Tibial artery (tissue), 4 donors: Measurements from ENCODE around the gene DUOXA2.

Experiments used
- DNase-seq, 2 donors: peaks; one replicate each; pipeline ENCODE4 v3.0.0-alpha.2; 2019
- H3K27ac ChIP-seq, 2 donors: fragments of 200-600 bp; sonication (generic) in 1 of 2; 1 replicate in 1 of 2; 2 replicates in 1 of 2; pipeline ENCODE4 v1.5.1; 2018 to 2019; ENCODE audit warnings: mild to moderate bottlenecking in 1 of 2
- H3K27me3 ChIP-seq, 2 donors: fragments of 200-600 bp; sonication (generic) in 1 of 2; one replicate each; pipeline versions ENCODE4 v1.5.1 to v1.6.0; 2016 to 2019
- H3K36me3 ChIP-seq, 3 donors: fragments of 200-600 bp; sonication (generic) in 2 of 3; one replicate each; pipeline ENCODE4 v1.5.1; 2016 to 2019; ENCODE audit warnings: mild to moderate bottlenecking in 2 of 3
- H3K4me1 ChIP-seq, 4 donors: fragments of 200-600 bp; sonication (generic) in 2 of 4; 1 replicate in 3 of 4; 2 replicates in 1 of 4; pipeline ENCODE4 v1.5.1; 2016 to 2019
- H3K4me3 ChIP-seq, 2 donors: fragments of 200-600 bp; sonication (generic) in 1 of 2; 1 replicate in 1 of 2; 2 replicates in 1 of 2; pipeline ENCODE4 v1.5.1; 2018 to 2019; ENCODE audit warnings: mild to moderate bottlenecking in 2 of 2
- H3K9me3 ChIP-seq, 3 donors: fragments of 200-600 bp; sonication (generic) in 1 of 3; one replicate each; pipeline ENCODE4 v1.5.1; 2016 to 2019
- intact Hi-C: fragments of 100-400 bp; cut with DNase I; formaldehyde crosslinking; loops from one replicate; pipeline ENCODE4 v1.15.0; 2023; ENCODE audit warnings: low total_unique reads
- TF ChIP-seq, protein P1 (sequence below), 2 experiments: fragments of 200-600 bp in 1 of 2; fragments of 450-650 bp in 1 of 2; IDR thresholded peaks; one replicate each; pipeline ENCODE4 v1.5.1; 2017 to 2019; ENCODE audit warnings: antibody characterized with exemption in 2 of 2, mild to moderate bottlenecking in 1 of 2, moderate library complexity in 1 of 2

Gene DUOXA2

GRCh38 chr15:45165536-45165935 is 51.4 kb downstream of the DUOXA2 start:
- intact Hi-C loops, result loop anchor here (5.0 to 10.0 kb wide), 2 partner anchors 37 to 479 kb away; no protein-coding TSS in a partner anchor

GRCh38 chr15:45166834-45167630 is 52.9 kb downstream of the DUOXA2 start:
- peak overlapping the region; percentile 67 to 75 for H3K4me3 ChIP-seq
- peaks cover 0 to 4% (median 0%) of the 10 kb centered on the region in 3 donors for H3K36me3 ChIP-seq
- peak overlapping the region; percentile 97 for H3K27ac ChIP-seq
- no peaks in the 10 kb centered on the region for H3K9me3 ChIP-seq
- intact Hi-C loops, result loop anchor here (2.0 to 10.0 kb wide), 3 partner anchors 35 to 478 kb away; a partner anchor contains a TSS
- peak; percentile 89 to 92 for DNase-seq
- peaks cover 0 to 26% (median 14%) of the 10 kb centered on the region in 4 donors for H3K4me1 ChIP-seq
- no peaks in the 10 kb centered on the region for H3K27me3 ChIP-seq
- TF ChIP-seq, protein P1, sequence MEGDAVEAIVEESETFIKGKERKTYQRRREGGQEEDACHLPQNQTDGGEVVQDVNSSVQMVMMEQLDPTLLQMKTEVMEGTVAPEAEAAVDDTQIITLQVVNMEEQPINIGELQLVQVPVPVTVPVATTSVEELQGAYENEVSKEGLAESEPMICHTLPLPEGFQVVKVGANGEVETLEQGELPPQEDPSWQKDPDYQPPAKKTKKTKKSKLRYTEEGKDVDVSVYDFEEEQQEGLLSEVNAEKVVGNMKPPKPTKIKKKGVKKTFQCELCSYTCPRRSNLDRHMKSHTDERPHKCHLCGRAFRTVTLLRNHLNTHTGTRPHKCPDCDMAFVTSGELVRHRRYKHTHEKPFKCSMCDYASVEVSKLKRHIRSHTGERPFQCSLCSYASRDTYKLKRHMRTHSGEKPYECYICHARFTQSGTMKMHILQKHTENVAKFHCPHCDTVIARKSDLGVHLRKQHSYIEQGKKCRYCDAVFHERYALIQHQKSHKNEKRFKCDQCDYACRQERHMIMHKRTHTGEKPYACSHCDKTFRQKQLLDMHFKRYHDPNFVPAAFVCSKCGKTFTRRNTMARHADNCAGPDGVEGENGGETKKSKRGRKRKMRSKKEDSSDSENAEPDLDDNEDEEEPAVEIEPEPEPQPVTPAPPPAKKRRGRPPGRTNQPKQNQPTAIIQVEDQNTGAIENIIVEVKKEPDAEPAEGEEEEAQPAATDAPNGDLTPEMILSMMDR (IDR thresholded peaks at IDR 0.05), result peak; percentile 60 to 70

More at GRCh38 chr15:45165536-45165935, 51.4 kb downstream of the DUOXA2 start:
- DNase-seq, result no peak
- Histone ChIP-seq H3K27ac (peak overlapping the region in 1 of 2 donors; percentile 97), H3K4me3 (no peak overlapping the region), H3K4me1 (peaks cover 0 to 26% (median 14%) of the 10 kb centered on the region in 4 donors), H3K9me3 (no peaks in the 10 kb centered on the region), H3K36me3 (no peaks in the 10 kb centered on the region), H3K27me3 (no peaks in the 10 kb centered on the region)
- TF ChIP-seq, protein P1 (IDR thresholded peaks at IDR 0.05), result no peak

GRCh38 chr15:45167631-45168205 is 53.6 kb downstream of the DUOXA2 start:
- H3K9me3 ChIP-seq, result no peaks in the 10 kb centered on the region
- H3K4me3 ChIP-seq, result peak overlapping the region; percentile 67 to 75
- H3K27ac ChIP-seq, result peak overlapping the region; percentile 97
- DNase-seq, result no peak
- H3K36me3 ChIP-seq, result peaks cover 0 to 7% (median 0%) of the 10 kb centered on the region in 3 donors
- intact Hi-C loops, result loop anchor here (2.0 to 10.0 kb wide), 3 partner anchors 35 to 477 kb away; a partner anchor contains a TSS
- H3K4me1 ChIP-seq, result peaks cover 0 to 22% (median 12%) of the 10 kb centered on the region in 4 donors
- no peaks in the 10 kb centered on the region for H3K27me3 ChIP-seq
- TF ChIP-seq, protein P1 (IDR thresholded peaks at IDR 0.05), result no peak
